ENCODE measurements around the gene OR1A2. TPM values are rescaled to one million over a fixed set of nuclear protein-coding genes. Genes with fewer than 3 reads are reported as not detected.
A peak's percentile ranks its signal among the peaks of the same experiment; 100 is the strongest.

The OR1A2 gene, protein sequence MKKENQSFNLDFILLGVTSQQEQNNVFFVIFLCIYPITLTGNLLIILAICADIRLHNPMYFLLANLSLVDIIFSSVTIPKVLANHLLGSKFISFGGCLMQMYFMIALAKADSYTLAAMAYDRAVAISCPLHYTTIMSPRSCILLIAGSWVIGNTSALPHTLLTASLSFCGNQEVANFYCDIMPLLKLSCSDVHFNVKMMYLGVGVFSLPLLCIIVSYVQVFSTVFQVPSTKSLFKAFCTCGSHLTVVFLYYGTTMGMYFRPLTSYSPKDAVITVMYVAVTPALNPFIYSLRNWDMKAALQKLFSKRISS
- total RNA-seq: not detected
- not detected for polyA plus RNA-seq (ENCODE audit: insufficient read length in 6 of 6)
- long read RNA-seq, donor 1: 0 reads
- long read RNA-seq, donor 2: 0 reads
- long read RNA-seq, donor 3: 0 reads
- long read RNA-seq, donor 4: 0 reads
- long read RNA-seq, donor 5: 0 reads
- long read RNA-seq, donor 6: 0 reads
- long read RNA-seq, donor 7: 0 reads
- long read RNA-seq, donor 8: 0 reads
- long read RNA-seq, donor 9: 0 reads
- long read RNA-seq, donor 10: 0 reads
- long read RNA-seq, donor 11: 0 reads
- long read RNA-seq, donor 12: 0 reads

DNA sequence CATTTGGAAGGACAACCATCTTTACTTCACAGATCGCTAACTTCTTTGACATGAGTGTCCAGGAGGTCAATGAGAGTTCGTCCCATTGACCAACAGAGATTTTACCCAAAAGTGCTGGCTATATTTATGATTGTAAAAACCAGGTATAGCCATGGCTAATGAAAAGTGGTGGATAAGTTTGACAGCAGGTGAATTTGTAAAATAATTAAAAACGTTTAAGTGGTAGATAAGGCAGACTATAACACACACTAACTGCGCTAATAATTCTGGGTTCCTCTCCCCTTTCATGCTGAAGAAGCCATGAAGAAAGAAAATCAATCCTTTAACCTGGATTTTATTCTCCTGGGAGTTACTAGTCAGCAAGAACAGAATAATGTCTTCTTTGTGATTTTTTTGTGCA, at the start of gene OR1A2:
TSS of gene OR1A2 (plus strand) at position 301 of the 400 bp plus-strand sequence. CDS start at position 301, 0 bp downstream.
- no peaks in the 10 kb centered on the region for H3K36me3 ChIP-seq
- no peak within 1 kb of the TSS for H3K4me3 ChIP-seq
- no peaks in the 10 kb centered on the region for H3K4me1 ChIP-seq
- H3K9me3 ChIP-seq: peaks cover 0 to 11% of the 10 kb centered on the region in 2 donors
- peaks cover 0 to 16% of the 10 kb centered on the region in 2 donors for H3K27me3 ChIP-seq
- DNase-seq (no peak), ATAC-seq (no peak)
- intact Hi-C loops (cut with DNase I): no loop called here
- no peak within 1 kb of the TSS for H3K27ac ChIP-seq
- TF ChIP-seq, protein P1, sequence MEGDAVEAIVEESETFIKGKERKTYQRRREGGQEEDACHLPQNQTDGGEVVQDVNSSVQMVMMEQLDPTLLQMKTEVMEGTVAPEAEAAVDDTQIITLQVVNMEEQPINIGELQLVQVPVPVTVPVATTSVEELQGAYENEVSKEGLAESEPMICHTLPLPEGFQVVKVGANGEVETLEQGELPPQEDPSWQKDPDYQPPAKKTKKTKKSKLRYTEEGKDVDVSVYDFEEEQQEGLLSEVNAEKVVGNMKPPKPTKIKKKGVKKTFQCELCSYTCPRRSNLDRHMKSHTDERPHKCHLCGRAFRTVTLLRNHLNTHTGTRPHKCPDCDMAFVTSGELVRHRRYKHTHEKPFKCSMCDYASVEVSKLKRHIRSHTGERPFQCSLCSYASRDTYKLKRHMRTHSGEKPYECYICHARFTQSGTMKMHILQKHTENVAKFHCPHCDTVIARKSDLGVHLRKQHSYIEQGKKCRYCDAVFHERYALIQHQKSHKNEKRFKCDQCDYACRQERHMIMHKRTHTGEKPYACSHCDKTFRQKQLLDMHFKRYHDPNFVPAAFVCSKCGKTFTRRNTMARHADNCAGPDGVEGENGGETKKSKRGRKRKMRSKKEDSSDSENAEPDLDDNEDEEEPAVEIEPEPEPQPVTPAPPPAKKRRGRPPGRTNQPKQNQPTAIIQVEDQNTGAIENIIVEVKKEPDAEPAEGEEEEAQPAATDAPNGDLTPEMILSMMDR (IDR thresholded peaks at IDR 0.05): no peak

DNA sequence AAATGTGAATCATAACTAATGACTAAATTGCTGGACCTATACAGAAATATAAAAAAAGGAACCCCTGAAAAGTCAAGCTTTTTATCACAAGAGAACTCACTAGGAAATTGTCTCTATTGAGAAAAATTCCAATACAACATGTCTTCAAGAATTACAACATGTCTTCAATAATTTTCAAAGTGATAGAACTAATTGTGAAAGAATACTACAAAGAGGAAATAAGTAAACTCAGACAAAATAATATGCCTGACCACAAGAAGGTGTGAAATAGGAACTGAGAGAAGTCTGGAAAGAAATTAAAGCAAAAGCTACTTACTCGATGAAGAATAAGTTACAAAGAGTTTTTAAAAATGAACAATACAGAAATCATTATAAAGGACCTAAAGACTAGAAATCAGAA, 40.1 kb upstream of the OR1A2 start:
- Histone ChIP-seq H3K36me3 (no peaks in the 10 kb centered on the region), H3K27ac (no peak overlapping the region), H3K4me1 (no peaks in the 10 kb centered on the region), H3K4me3 (no peak overlapping the region), H3K27me3 (peaks cover 0 to 22% of the 10 kb centered on the region in 2 donors), H3K9me3 (no peaks in the 10 kb centered on the region)
- intact Hi-C loops (cut with DNase I): no loop called here
- DNase-seq (no peak), ATAC-seq (no peak)
- TF ChIP-seq, protein P1 (IDR thresholded peaks at IDR 0.05): no peak

DNA sequence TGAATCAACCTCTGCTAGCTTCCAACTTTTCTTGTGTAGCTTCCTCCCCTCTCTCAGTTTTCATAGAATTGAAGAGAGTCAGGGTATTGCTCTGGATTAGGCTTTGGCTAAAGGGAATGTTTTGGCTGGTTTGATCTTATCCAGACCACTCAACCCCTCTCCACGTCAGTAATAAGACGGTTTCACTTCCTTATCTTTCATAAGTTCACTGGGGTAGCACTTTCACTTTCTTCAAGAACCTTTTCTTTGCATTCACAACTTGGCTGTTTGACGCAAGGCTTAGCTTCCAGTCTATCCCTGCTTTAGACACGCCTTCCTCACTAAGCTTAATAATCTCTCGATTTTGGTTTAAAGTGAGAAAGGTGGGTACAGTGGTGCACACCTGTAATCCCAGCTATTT, 29.7 kb upstream of the OR1A2 start:
- Histone ChIP-seq H3K9me3 (peaks cover 0 to 12% of the 10 kb centered on the region in 2 donors), H3K36me3 (no peaks in the 10 kb centered on the region), H3K4me3 (no peak overlapping the region), H3K27ac (no peak overlapping the region), H3K4me1 (peaks cover 0 to 8% of the 10 kb centered on the region in 2 donors), H3K27me3 (peaks cover 0 to 10% of the 10 kb centered on the region in 2 donors)
- TF ChIP-seq, protein P1 (IDR thresholded peaks at IDR 0.05): no peak
- intact Hi-C loops (cut with DNase I): no loop called here
- ATAC-seq (peak; percentile 54), DNase-seq (peak in 1 of 4 donors; percentile 1)

DNA sequence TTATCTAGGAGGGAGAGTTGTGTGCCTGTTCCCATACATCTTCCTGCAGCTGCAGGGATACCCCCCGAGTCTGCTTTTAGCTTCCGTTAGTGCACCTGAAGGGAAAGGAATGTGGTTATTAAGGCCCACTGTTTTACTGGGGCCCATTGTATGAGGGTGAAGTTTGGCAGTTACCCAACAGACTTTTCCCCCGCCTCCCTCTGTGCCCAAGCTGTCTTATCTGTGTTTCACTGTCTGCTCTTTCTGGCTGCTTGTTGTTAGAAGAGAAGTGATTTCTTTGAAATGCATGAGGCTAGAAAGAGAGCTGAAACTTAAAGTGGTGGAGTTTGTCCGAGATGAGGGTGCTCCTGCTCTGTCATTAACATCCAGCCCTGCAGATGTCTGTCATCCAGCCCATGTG, 7.4 kb upstream of the OR1A2 start:
- DNase-seq (no peak), ATAC-seq (no peak)
- no peaks in the 10 kb centered on the region for H3K4me1 ChIP-seq
- H3K4me3 ChIP-seq: no peak overlapping the region
- H3K9me3 ChIP-seq: no peaks in the 10 kb centered on the region
- TF ChIP-seq, protein P1 (IDR thresholded peaks at IDR 0.05): no peak
- no peaks in the 10 kb centered on the region for H3K36me3 ChIP-seq
- H3K27ac ChIP-seq: no peak overlapping the region
- intact Hi-C loops (cut with DNase I): no loop called here
- peaks cover 0 to 22% of the 10 kb centered on the region in 2 donors for H3K27me3 ChIP-seq

DNA sequence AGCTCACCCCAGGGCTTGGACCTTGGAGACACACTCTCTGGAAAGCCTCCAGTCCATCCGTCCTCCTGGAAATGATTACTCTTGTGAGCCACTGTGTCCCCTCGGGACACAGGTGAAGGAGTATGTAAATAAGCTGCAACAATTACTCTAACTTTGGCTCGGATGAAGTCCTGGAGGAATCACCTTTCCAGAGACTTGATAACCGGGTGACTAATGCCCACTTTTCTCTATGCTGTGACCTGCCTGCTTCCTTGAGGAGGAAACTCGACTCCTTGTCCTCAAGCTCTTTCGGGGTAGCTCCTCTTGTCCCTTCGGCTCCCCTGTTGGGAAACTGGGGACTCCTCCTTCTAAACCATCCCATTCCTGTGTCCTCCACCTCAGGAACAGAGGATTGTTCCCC, 10.0 kb downstream of the OR1A2 start, which contains the start of gene OR1A1:
TSS of gene OR1A1 (plus strand) at position 301 of the 400 bp plus-strand sequence. CDS start 7,954 bp downstream, outside the sequence.
- intact Hi-C loops (cut with DNase I): no loop called here
- DNase-seq (no peak), ATAC-seq (no peak)
- H3K27me3 ChIP-seq: no peaks in the 10 kb centered on the region
- no peaks in the 10 kb centered on the region for H3K4me1 ChIP-seq
- H3K9me3 ChIP-seq: peaks cover 0 to 2% of the 10 kb centered on the region in 2 donors
- TF ChIP-seq, protein P1 (IDR thresholded peaks at IDR 0.05): no peak
- no peak within 1 kb of the TSS for H3K4me3 ChIP-seq
- H3K27ac ChIP-seq: no peak within 1 kb of the TSS
- H3K36me3 ChIP-seq: no peaks in the 10 kb centered on the region
